H9 (cell line): ENCODE data around the gene GNPNAT1. TPM values are rescaled to one million over a fixed set of nuclear protein-coding genes. Genes with fewer than 3 reads are reported as not detected.

Experiments used
- DNase-seq: peaks from one replicate; pipeline ENCODE4 v3.0.0-alpha.2; 2017
- H2AFZ ChIP-seq: one replicate; pipeline ENCODE4 v1.6.1; 2013; ENCODE audit warnings: mild to moderate bottlenecking, low read length, control low read depth, moderate library complexity
- H2AK5ac ChIP-seq: 2 replicates; pipeline ENCODE4 v1.6.1; 2013; ENCODE audit warnings: low read length, control low read depth, mixed read lengths; ENCODE audit not compliant: insufficient read length
- H2BK120ac ChIP-seq: one replicate; pipeline ENCODE4 v1.6.1; 2013; ENCODE audit warnings: low read depth, mild to moderate bottlenecking, low read length, control low read depth, inconsistent platforms; ENCODE audit not compliant: poor library complexity, severe bottlenecking
- H2BK12ac ChIP-seq: 2 replicates; pipeline ENCODE4 v1.6.1; 2013; ENCODE audit warnings: low read length, control low read depth, mixed read lengths, low read depth; ENCODE audit not compliant: insufficient read length
- H2BK15ac ChIP-seq: 2 replicates; pipeline ENCODE4 v1.6.1; 2013; ENCODE audit warnings: low read depth, low read length, control low read depth
- H2BK20ac ChIP-seq: one replicate; pipeline ENCODE4 v1.6.1; 2013; ENCODE audit warnings: low read depth, mild to moderate bottlenecking, low read length, control low read depth, inconsistent platforms; ENCODE audit not compliant: poor library complexity, severe bottlenecking
- H2BK5ac ChIP-seq: 2 replicates; pipeline ENCODE4 v1.6.1; 2013; ENCODE audit warnings: low read length, control low read depth, mixed read lengths; ENCODE audit not compliant: insufficient read length
- H3K14ac ChIP-seq: 2 replicates; pipeline ENCODE4 v1.6.1; 2013; ENCODE audit warnings: low read length, control low read depth; ENCODE audit not compliant: insufficient read depth
- H3K18ac ChIP-seq: 2 replicates; pipeline ENCODE4 v1.6.1; 2013; ENCODE audit warnings: low read depth, mild to moderate bottlenecking, mixed read lengths, low read length, control low read depth; ENCODE audit not compliant: insufficient read length
- H3K23ac ChIP-seq: 2 replicates; pipeline ENCODE4 v1.6.1; 2013; ENCODE audit warnings: low read length, control low read depth, mixed read lengths, low read depth; ENCODE audit not compliant: insufficient read length
- H3K23me2 ChIP-seq: 2 replicates; pipeline ENCODE4 v1.6.1; 2013; ENCODE audit warnings: low read depth, mild to moderate bottlenecking, mixed read lengths, low read length, control low read depth; ENCODE audit not compliant: insufficient read length, poor library complexity, severe bottlenecking
- H3K27ac ChIP-seq: 2 replicates; pipeline ENCODE4 v1.5.1; 2013; ENCODE audit warnings: low read length, control low read depth, mixed read lengths, low read depth; ENCODE audit not compliant: insufficient read length
- H3K27me3 ChIP-seq: 2 replicates; pipeline ENCODE4 v1.6.1; 2013; ENCODE audit warnings: low read length, control low read depth, inconsistent platforms; ENCODE audit not compliant: insufficient read depth
- H3K4ac ChIP-seq: 2 replicates; pipeline ENCODE4 v1.6.1; 2013; ENCODE audit warnings: low read depth, mild to moderate bottlenecking, control low read depth, inconsistent platforms, low read length, moderate library complexity
- H3K4me1 ChIP-seq: 2 replicates; pipeline ENCODE4 v1.6.1; 2013; ENCODE audit warnings: low read length, control low read depth, inconsistent platforms; ENCODE audit not compliant: insufficient read depth
- H3K4me2 ChIP-seq: 2 replicates; pipeline ENCODE4 v1.6.1; 2013; ENCODE audit warnings: low read length, control low read depth, mixed read lengths; ENCODE audit not compliant: insufficient read length, insufficient read depth
- H3K56ac ChIP-seq: 2 replicates; pipeline ENCODE4 v1.6.1; 2013; ENCODE audit warnings: low read depth, mild to moderate bottlenecking, mixed read lengths, low read length, control low read depth; ENCODE audit not compliant: insufficient read length
- H3K79me1 ChIP-seq: 2 replicates; pipeline ENCODE4 v1.6.1; 2013; ENCODE audit warnings: low read depth, mild to moderate bottlenecking, moderate library complexity, low read length, control low read depth, inconsistent platforms; ENCODE audit not compliant: insufficient read depth, poor library complexity, severe bottlenecking
- H3K79me2 ChIP-seq: 2 replicates; pipeline ENCODE4 v1.6.1; 2013; ENCODE audit warnings: low read length, control low read depth, inconsistent platforms; ENCODE audit not compliant: insufficient read depth
- H3K9ac ChIP-seq: 2 replicates; pipeline ENCODE4 v1.6.1; 2013; ENCODE audit warnings: low read length, control low read depth, mixed read lengths; ENCODE audit not compliant: insufficient read length; ENCODE audit errors: extremely low read depth
- H3K9me3 ChIP-seq: one replicate; pipeline ENCODE4 v1.6.1; 2013; ENCODE audit warnings: low read depth, low read length, inconsistent platforms; ENCODE audit not compliant: control insufficient read depth
- H3T11ph ChIP-seq: one replicate; pipeline ENCODE4 v1.6.1; 2013; ENCODE audit warnings: mild to moderate bottlenecking, low read length, control low read depth, inconsistent platforms
- H4K20me1 ChIP-seq: one replicate; pipeline ENCODE4 v1.6.1; 2013; ENCODE audit not compliant: control insufficient read depth, insufficient read length, insufficient read depth
- H4K5ac ChIP-seq: 2 replicates; pipeline ENCODE4 v1.6.1; 2013; ENCODE audit warnings: low read depth, mild to moderate bottlenecking, mixed read lengths, low read length, control low read depth; ENCODE audit not compliant: insufficient read length
- H4K8ac ChIP-seq: replicated peaks from 2 replicates; pipeline ENCODE4 v1.6.1; 2013; ENCODE audit warnings: low read length, control low read depth, mixed read lengths, low read depth; ENCODE audit not compliant: insufficient read length
- H4K91ac ChIP-seq: 2 replicates; pipeline ENCODE4 v1.6.1; 2013; ENCODE audit warnings: low read depth, mild to moderate bottlenecking, moderate library complexity, mixed read lengths, low read length, control low read depth; ENCODE audit not compliant: insufficient read length
- H3K27ac Mint-ChIP-seq, 3 experiments: 2 replicates in 2 of 3; 3 replicates in 1 of 3; pipeline ENCODE4 v1.8.0; 2020 to 2021; ENCODE audit warnings: mixed read lengths in 3 of 3, mild to moderate bottlenecking in 1 of 3, moderate library complexity in 1 of 3
- H3K27me3 Mint-ChIP-seq: 2 replicates; pipeline ENCODE4 v1.8.0; 2021; ENCODE audit warnings: low read depth, mild to moderate bottlenecking, moderate library complexity, mixed read lengths
- H3K36me3 Mint-ChIP-seq, 3 experiments: 2 replicates in 2 of 3; 3 replicates in 1 of 3; pipeline ENCODE4 v1.8.0; 2020 to 2021; ENCODE audit warnings: low read depth in 3 of 3, mixed read lengths in 3 of 3; ENCODE audit not compliant: insufficient read depth in 1 of 3
- H3K4me1 Mint-ChIP-seq, 2 experiments: 2 replicates each; pipeline ENCODE4 v1.8.0; 2020; ENCODE audit warnings: mixed read lengths in 2 of 2
- H3K4me3 Mint-ChIP-seq, 2 experiments: 2 replicates in 1 of 2; 3 replicates in 1 of 2; pipeline ENCODE4 v1.8.0; 2020 to 2021; ENCODE audit warnings: mild to moderate bottlenecking in 2 of 2, mixed read lengths in 2 of 2, moderate library complexity in 1 of 2
- H3K9me3 Mint-ChIP-seq, 2 experiments: 2 replicates in 1 of 2; 3 replicates in 1 of 2; pipeline ENCODE4 v1.8.0; 2020; ENCODE audit warnings: mild to moderate bottlenecking in 2 of 2, mixed read lengths in 2 of 2, moderate library complexity in 1 of 2
- CTCF ChIP-seq: fragments of 200-600 bp; sonication (generic); conservative IDR thresholded peaks from 3 replicates; pipeline ENCODE4 v1.8.0; 2021; ENCODE audit warnings: antibody characterized with exemption, mild to moderate bottlenecking
- WGBS: extraction: QIAGEN DNeasy Blood & Tissue Kit; methylation state at CpG from one replicate; pipeline ENCODE4 v1.1.7; 2013; ENCODE audit warnings: missing lambda C conversion rate, low lambda C conversion rate, mixed read lengths; ENCODE audit not compliant: insufficient read length; ENCODE audit errors: extremely low coverage; 5-methylcytosine and 5-hydroxymethylcytosine counted together
- total RNA-seq: library from RNA; stranded (reverse); gene quantifications from 2 replicates; pipeline ENCODE4 v1.2.1, GENCODE V29; 2021

GNPNAT1 gene
- total RNA-seq, 1 experiment from 2014 or later, result 49.0 TPM

GRCh38 chr14:52790756-52791222 lies 618 bp downstream of the GNPNAT1 start:
- no peaks in the 10 kb centered on the region for H3K27me3 Mint-ChIP-seq
- DNase-seq, result no peak

More at GRCh38 chr14:52790756-52791222, 618 bp downstream of the GNPNAT1 start:
- no peak overlapping the region for H2BK120ac ChIP-seq
- H4K91ac ChIP-seq, result no peak overlapping the region
- no CpG with 5 or more reads among the region's 26 CpGs for WGBS
- H3K23ac ChIP-seq, result no peak overlapping the region
- no peak overlapping the region for H2AFZ ChIP-seq
- H2AK5ac ChIP-seq, result no peak overlapping the region
- no peak overlapping the region for H3T11ph ChIP-seq
- H3K14ac ChIP-seq, result peak overlapping the region; percentile 6
- no peak overlapping the region for H3K27ac ChIP-seq
- H3K36me3 Mint-ChIP-seq, result peaks cover 0 to 11% (median 4%) of the 10 kb centered on the region in 3 experiments; a peak in 5 of 7 replicates
- no peak overlapping the region for H2BK12ac ChIP-seq
- H3K79me1 ChIP-seq, result no peaks in the 10 kb centered on the region
- H3K79me2 ChIP-seq, result no peaks in the 10 kb centered on the region; the same call in 1 of the 2 replicates
- H3K4ac ChIP-seq, result no peak overlapping the region
- H3K4me2 ChIP-seq, result peak overlapping the region; percentile 98
- peak overlapping the region; percentile 28 to 93 (median 65); a peak in 6 of 7 replicates for H3K27ac Mint-ChIP-seq
- no peak overlapping the region for H2BK20ac ChIP-seq
- H3K9me3 Mint-ChIP-seq, result no peaks in the 10 kb centered on the region; a peak in 2 of 5 replicates
- H3K4me3 Mint-ChIP-seq, result peak overlapping the region; percentile 91 to 94
- H3K56ac ChIP-seq, result no peak overlapping the region
- H4K20me1 ChIP-seq, result no peaks in the 10 kb centered on the region
- no peak overlapping the region for H4K8ac ChIP-seq
- H2BK15ac ChIP-seq, result no peak overlapping the region
- peaks cover 4% of the 10 kb centered on the region; the same call in 1 of the 2 replicates for H3K4me1 ChIP-seq
- peaks cover 10% of the 10 kb centered on the region for H3K23me2 ChIP-seq
- no peak overlapping the region for H2BK5ac ChIP-seq
- peak overlapping the region; percentile 26 for H3K9ac ChIP-seq
- no peak for TF ChIP-seq CTCF
- peaks cover 21 to 25% of the 10 kb centered on the region in 2 experiments for H3K4me1 Mint-ChIP-seq
- no peaks in the 10 kb centered on the region for H3K9me3 ChIP-seq
- no peak overlapping the region for H3K18ac ChIP-seq
- no peak overlapping the region for H4K5ac ChIP-seq
- no peaks in the 10 kb centered on the region for H3K27me3 ChIP-seq
